Measurements from ENCODE around the gene PPFIBP2.
A peak's percentile ranks its signal among the peaks of the same experiment; 100 is the strongest.

PPFIBP2 gene

DNA sequence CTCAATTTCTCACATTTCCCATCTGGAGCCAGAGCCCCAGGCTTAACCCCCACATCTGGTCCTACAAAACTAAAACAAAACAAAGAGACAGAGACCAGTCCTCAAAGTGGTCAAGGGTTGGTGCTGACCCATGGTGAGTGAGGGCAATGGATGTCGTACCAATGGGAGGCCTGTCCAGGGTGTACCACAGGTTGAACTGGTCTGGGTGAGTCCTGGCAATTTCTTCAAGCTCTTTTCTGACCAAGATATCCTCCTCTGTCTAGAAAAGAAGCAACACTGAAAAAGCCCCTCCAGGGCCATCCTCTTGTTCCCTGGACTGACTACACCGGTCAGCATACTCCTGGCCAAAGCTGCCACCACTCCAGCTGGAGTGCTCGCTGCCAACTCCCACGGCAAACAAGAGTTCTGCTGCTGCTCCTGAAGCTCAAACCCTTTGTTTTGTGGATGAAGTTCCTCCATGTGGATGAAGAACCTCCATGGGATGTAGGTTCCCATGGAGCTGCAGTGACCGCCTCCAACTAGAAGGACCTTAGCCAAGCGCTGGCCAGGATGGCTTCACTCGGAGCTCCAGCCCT, 152.6 kb downstream of the PPFIBP2 start:
- Histone ChIP-seq H3K4me1 (ENCODE audit: insufficient read depth, insufficient read length) (peaks cover 2% of the 10 kb centered on the region), H3K27me3 (ENCODE audit: insufficient read depth, insufficient read length) (no peaks in the 10 kb centered on the region), H3K9ac (ENCODE audit: insufficient read length, low read depth) (no peak overlapping the region), H3K4me3 (ENCODE audit: insufficient read length, low read depth) (no peak overlapping the region), H3K36me3 (ENCODE audit: insufficient read depth, insufficient read length, low read length) (peaks cover 70% of the 10 kb centered on the region), H3K9me3 (ENCODE audit: insufficient read depth, low read length) (peaks cover 26% of the 10 kb centered on the region)
- no peak for DNase-seq (ENCODE audit: low read depth, low spot score)
- TF ChIP-seq SUZ12 (IDR thresholded peaks at IDR 0.05; ENCODE audit: extremely low read depth, insufficient read depth, insufficient read length) (no peak), ZNF274 (IDR thresholded peaks at IDR 0.05; ENCODE audit: low read depth, low read length) (no peak), YY1 (IDR thresholded peaks at IDR 0.05; ENCODE audit: insufficient read depth, insufficient read length) (no peak)

DNA sequence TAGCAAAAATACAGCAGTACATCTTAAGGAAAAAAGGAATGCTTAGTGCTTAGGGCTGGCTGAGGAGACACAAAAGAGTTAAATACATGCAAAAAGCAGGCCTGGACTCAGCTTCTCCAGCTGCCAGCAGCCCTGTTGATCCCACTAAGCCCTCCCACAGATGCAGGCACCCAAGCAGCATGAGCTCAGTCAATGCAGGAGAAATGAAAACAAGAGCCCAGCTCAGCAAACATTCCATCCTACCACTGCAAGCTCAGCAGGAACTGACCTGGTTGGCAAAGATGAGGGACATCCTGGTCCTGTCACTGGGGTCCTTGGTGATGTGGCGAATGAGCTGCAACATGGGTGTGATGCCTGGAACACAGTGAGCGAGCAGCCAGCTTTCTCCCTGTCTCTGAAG, 153.7 kb downstream of the PPFIBP2 start:
- Histone ChIP-seq H3K36me3 (ENCODE audit: insufficient read depth, insufficient read length, low read length) (peaks cover 80% of the 10 kb centered on the region), H3K9ac (ENCODE audit: insufficient read length, low read depth) (no peak overlapping the region), H3K4me3 (ENCODE audit: insufficient read length, low read depth) (no peak overlapping the region), H3K9me3 (ENCODE audit: insufficient read depth, low read length) (peaks cover 26% of the 10 kb centered on the region), H3K27me3 (ENCODE audit: insufficient read depth, insufficient read length) (no peaks in the 10 kb centered on the region), H3K4me1 (ENCODE audit: insufficient read depth, insufficient read length) (peaks cover 2% of the 10 kb centered on the region)
- TF ChIP-seq ZNF274 (IDR thresholded peaks at IDR 0.05; ENCODE audit: low read depth, low read length) (no peak), YY1 (IDR thresholded peaks at IDR 0.05; ENCODE audit: insufficient read depth, insufficient read length) (no peak), SUZ12 (IDR thresholded peaks at IDR 0.05; ENCODE audit: extremely low read depth, insufficient read depth, insufficient read length) (no peak)
- no peak for DNase-seq (ENCODE audit: low read depth, low spot score)

DNA sequence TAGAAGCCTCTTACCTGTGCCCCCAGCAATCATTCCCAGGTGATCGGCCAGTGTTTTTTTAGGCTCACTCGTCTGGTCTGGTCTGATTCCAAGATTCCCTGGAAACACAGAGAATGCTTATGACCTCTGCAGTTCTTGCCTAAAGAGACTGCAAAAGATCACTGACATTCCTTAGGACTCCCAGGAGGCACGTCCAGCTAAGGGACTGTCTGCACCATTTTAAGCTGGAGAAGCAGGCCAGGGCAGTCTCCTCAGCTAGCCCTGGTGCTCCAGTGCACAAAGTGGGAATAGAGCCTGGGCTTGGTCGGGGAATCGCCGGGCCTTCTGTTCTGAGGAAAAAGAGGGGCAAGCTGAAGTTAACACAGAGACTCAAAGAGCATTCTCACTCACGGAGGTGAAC, 154.7 kb downstream of the PPFIBP2 start:
- H3K27me3 ChIP-seq (ENCODE audit: insufficient read depth, insufficient read length) = no peaks in the 10 kb centered on the region
- DNase-seq (ENCODE audit: low read depth, low spot score) = no peak
- H3K36me3 ChIP-seq (ENCODE audit: insufficient read depth, insufficient read length, low read length) = peaks cover 82% of the 10 kb centered on the region
- no peak overlapping the region for H3K9ac ChIP-seq (ENCODE audit: insufficient read length, low read depth)
- H3K4me1 ChIP-seq (ENCODE audit: insufficient read depth, insufficient read length) = peaks cover 9% of the 10 kb centered on the region
- no peak overlapping the region for H3K4me3 ChIP-seq (ENCODE audit: insufficient read length, low read depth)
- TF ChIP-seq YY1 (IDR thresholded peaks at IDR 0.05; ENCODE audit: insufficient read depth, insufficient read length) (no peak), SUZ12 (IDR thresholded peaks at IDR 0.05; ENCODE audit: extremely low read depth, insufficient read depth, insufficient read length) (no peak), ZNF274 (IDR thresholded peaks at IDR 0.05; ENCODE audit: low read depth, low read length) (no peak)
- H3K9me3 ChIP-seq (ENCODE audit: insufficient read depth, low read length) = peaks cover 26% of the 10 kb centered on the region

DNA sequence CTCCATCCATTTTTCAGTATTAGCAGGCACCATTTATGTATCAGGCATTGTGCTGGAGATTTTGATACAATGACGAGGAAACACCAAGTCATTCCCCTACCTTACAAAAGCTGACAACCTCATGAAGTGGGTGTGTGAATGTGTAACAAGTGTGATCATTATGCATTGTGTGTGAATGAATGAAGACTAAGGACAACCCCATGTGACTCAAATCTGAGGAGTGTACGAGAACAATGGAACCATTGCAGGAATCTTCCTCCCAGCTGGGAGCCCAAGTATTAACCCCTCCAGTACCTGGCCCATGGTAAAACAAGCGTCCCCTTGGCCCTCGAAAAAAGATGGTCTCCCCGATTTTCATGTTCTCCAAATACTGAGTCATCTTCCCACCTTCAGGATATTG, 155.1 kb downstream of the PPFIBP2 start:
- Histone ChIP-seq H3K27me3 (ENCODE audit: insufficient read depth, insufficient read length) (no peaks in the 10 kb centered on the region), H3K4me1 (ENCODE audit: insufficient read depth, insufficient read length) (peaks cover 9% of the 10 kb centered on the region), H3K9me3 (ENCODE audit: insufficient read depth, low read length) (peaks cover 23% of the 10 kb centered on the region), H3K9ac (ENCODE audit: insufficient read length, low read depth) (no peak overlapping the region), H3K4me3 (ENCODE audit: insufficient read length, low read depth) (no peak overlapping the region), H3K36me3 (ENCODE audit: insufficient read depth, insufficient read length, low read length) (peaks cover 82% of the 10 kb centered on the region)
- DNase-seq (ENCODE audit: low read depth, low spot score) = no peak
- TF ChIP-seq SUZ12 (IDR thresholded peaks at IDR 0.05; ENCODE audit: extremely low read depth, insufficient read depth, insufficient read length) (no peak), ZNF274 (IDR thresholded peaks at IDR 0.05; ENCODE audit: low read depth, low read length) (no peak), YY1 (IDR thresholded peaks at IDR 0.05; ENCODE audit: insufficient read depth, insufficient read length) (no peak)

DNA sequence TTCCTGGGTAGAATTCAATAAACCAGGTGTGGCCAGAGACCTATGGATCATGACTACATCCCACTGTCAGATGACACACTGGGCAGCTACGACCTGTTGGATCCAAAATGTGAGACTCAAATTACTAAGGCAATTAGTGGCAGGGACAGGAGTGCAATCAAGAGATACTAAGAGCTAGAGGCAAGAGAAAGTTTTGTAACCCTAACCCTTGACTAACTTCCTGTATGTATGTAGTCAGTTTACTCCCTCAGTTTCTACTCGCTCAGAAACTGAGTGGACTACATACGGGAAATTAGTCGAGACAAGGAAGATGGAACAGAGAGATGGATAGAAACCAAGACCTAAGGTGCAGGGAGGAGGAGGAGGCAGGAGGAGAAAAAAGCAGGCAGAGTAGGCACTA, 156.8 kb downstream of the PPFIBP2 start:
- no peak overlapping the region for H3K4me3 ChIP-seq (ENCODE audit: insufficient read length, low read depth)
- no peak overlapping the region for H3K9ac ChIP-seq (ENCODE audit: insufficient read length, low read depth)
- peaks cover 65% of the 10 kb centered on the region for H3K36me3 ChIP-seq (ENCODE audit: insufficient read depth, insufficient read length, low read length)
- H3K27me3 ChIP-seq (ENCODE audit: insufficient read depth, insufficient read length) = no peaks in the 10 kb centered on the region
- TF ChIP-seq SUZ12 (IDR thresholded peaks at IDR 0.05; ENCODE audit: extremely low read depth, insufficient read depth, insufficient read length) (no peak), ZNF274 (IDR thresholded peaks at IDR 0.05; ENCODE audit: low read depth, low read length) (no peak), YY1 (IDR thresholded peaks at IDR 0.05; ENCODE audit: insufficient read depth, insufficient read length) (no peak)
- peaks cover 6% of the 10 kb centered on the region; the same call in 1 of the 2 replicates for H3K9me3 ChIP-seq (ENCODE audit: insufficient read depth, low read length)
- H3K4me1 ChIP-seq (ENCODE audit: insufficient read depth, insufficient read length) = peaks cover 9% of the 10 kb centered on the region
- no peak for DNase-seq (ENCODE audit: low read depth, low spot score)

DNA sequence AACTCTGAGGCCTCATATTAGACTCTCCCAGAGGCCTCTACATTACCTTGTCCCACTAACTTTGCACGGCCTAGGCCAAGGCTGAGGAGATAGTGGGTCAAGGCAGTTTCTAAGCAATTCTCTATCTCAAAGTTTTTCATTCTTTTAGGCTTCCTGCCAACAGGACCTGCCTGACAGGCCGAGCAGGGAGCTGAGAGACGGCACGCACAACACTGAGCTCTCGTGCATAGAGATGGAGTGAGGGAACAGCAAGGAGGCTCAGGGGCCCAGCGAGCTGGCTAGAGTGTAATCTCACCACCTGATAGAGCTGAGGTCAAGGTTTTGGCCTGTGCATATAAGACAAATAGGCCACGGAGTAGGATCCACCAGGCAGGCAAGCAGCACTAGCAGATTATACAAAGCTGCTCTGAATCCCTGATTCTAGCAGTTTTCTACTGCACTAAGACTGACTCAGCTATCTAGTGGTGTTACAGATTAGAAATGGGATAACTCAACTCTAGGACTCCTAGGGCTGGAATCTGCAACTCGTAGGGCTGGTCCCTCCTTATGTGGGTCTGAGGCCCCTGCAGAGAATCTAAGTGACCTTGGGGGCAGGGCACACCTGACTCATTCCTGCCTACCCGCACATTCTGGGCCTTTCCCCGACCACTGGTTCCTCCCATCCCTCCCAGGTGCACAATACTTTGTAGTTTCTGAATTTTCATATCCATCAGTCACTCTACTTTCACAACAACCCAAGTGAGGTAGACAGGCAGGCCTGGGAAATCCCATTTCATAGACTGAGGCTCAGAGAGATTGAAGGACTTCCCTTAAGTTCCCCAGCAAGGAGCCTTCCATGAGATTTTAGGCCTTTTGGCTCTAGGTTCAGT, 157.8 kb downstream of the PPFIBP2 start:
- Histone ChIP-seq H3K9me3 (ENCODE audit: insufficient read depth, low read length) (peaks cover 3% of the 10 kb centered on the region; the same call in 1 of the 2 replicates), H3K9ac (ENCODE audit: insufficient read length, low read depth) (no peak overlapping the region), H3K4me3 (ENCODE audit: insufficient read length, low read depth) (no peak overlapping the region), H3K4me1 (ENCODE audit: insufficient read depth, insufficient read length) (peaks cover 9% of the 10 kb centered on the region), H3K36me3 (ENCODE audit: insufficient read depth, insufficient read length, low read length) (peaks cover 60% of the 10 kb centered on the region), H3K27me3 (ENCODE audit: insufficient read depth, insufficient read length) (no peaks in the 10 kb centered on the region)
- DNase-seq (ENCODE audit: low read depth, low spot score) = no peak
- no peak for TF ChIP-seq ZNF274 (IDR thresholded peaks at IDR 0.05; ENCODE audit: low read depth, low read length)
- TF ChIP-seq SUZ12 (IDR thresholded peaks at IDR 0.05; ENCODE audit: extremely low read depth, insufficient read depth, insufficient read length) = no peak
- TF ChIP-seq YY1 (IDR thresholded peaks at IDR 0.05; ENCODE audit: insufficient read depth, insufficient read length) = no peak

DNA sequence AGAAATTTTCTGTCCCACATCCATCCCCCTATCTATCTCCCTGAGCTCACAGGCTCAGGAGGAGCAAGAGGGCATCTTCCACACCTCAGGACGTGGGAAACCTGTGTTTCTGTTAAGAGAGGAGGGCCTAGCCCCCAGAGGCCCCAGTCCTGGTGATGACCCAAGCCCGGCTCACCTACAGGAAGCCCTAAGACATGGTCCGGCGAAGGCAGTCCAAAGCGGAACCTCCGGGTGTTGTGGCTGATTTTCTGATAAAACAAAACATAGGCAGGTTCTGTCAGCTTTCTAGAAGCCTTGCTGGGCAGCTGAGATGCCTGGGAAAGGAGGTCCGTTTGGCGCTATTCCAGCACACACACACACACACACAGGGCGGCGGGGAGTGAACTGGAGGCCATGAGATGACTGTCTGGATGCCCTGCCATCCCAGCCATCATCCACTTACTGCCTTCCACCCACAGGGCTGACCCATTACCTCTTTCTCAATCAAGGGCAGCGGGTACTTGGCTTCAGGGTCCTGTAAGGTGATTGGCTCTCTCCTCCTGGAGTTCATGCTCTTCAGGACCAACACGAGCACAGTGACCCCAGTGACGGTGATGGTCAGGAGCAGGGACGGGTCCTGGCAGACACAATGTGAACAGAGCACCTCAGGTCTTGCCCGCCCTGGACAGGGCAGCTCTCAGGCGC, 158.6 kb downstream of the PPFIBP2 start:
- peaks cover 9% of the 10 kb centered on the region for H3K4me1 ChIP-seq (ENCODE audit: insufficient read depth, insufficient read length)
- no peaks in the 10 kb centered on the region for H3K27me3 ChIP-seq (ENCODE audit: insufficient read depth, insufficient read length)
- peaks cover 52% of the 10 kb centered on the region for H3K36me3 ChIP-seq (ENCODE audit: insufficient read depth, insufficient read length, low read length)
- no peak for TF ChIP-seq SUZ12 (IDR thresholded peaks at IDR 0.05; ENCODE audit: extremely low read depth, insufficient read depth, insufficient read length)
- TF ChIP-seq YY1 (IDR thresholded peaks at IDR 0.05; ENCODE audit: insufficient read depth, insufficient read length) = no peak
- TF ChIP-seq ZNF274 (IDR thresholded peaks at IDR 0.05; ENCODE audit: low read depth, low read length) = no peak
- H3K9me3 ChIP-seq (ENCODE audit: insufficient read depth, low read length) = peaks cover 6% of the 10 kb centered on the region; the same call in 1 of the 2 replicates
- peak overlapping the region; percentile 74 for H3K4me3 ChIP-seq (ENCODE audit: insufficient read length, low read depth)
- DNase-seq (ENCODE audit: low read depth, low spot score) = no peak
- peak overlapping the region; percentile 84 for H3K9ac ChIP-seq (ENCODE audit: insufficient read length, low read depth)

Measured in NT2/D1 (cell line).